Omental fat pad (tissue), 4 donors: ENCODE measurements around the gene RELCH. TPM values are rescaled to one million over a fixed set of nuclear protein-coding genes. Genes with fewer than 3 reads are reported as not detected.

Experiments used
- ATAC-seq: fragments of 150-250 bp; one replicate; pipeline ENCODE4 v1.9.1; 2016; ENCODE audit warnings: mild to moderate bottlenecking, moderate library complexity; ENCODE audit not compliant: low FRiP score
- DNase-seq: peaks from one replicate; pipeline ENCODE4 v3.0.0-alpha.2; 2019; ENCODE audit warnings: low spot score
- CTCF ChIP-seq, 3 donors: fragments of 450-650 bp; IDR thresholded peaks; one replicate each; pipeline ENCODE4 v1.5.1; 2016 to 2017; ENCODE audit warnings: antibody characterized with exemption in 3 of 3, mild to moderate bottlenecking in 3 of 3, moderate library complexity in 2 of 3
- total RNA-seq, 4 donors: library from RNA; depleted of rRNA; stranded (reverse); fragments of >200 nt; gene quantifications; one replicate each; pipeline ENCODE4 v1.1.0, GENCODE V29; 2016

The RELCH gene
- total RNA-seq, 4 donors from 2014 or later, result 21.8 to 42.7 (median 29.8) TPM

- ATAC-seq, result peak; percentile 10
- no peak for DNase-seq
- TF ChIP-seq CTCF (IDR thresholded peaks at IDR 0.05), result no peak
Measured at GRCh38 chr18:62187543-62188510, 772 bp downstream of the RELCH start.

- TF ChIP-seq CTCF (IDR thresholded peaks at IDR 0.05), result no peak
- DNase-seq (no peak), ATAC-seq (no peak)
Measured at GRCh38 chr18:62189208-62189607, 2.2 kb downstream of the RELCH start.

- TF ChIP-seq CTCF (IDR thresholded peaks at IDR 0.05), result no peak
Measured at GRCh38 chr18:62196079-62196478, 9.0 kb downstream of the RELCH start.

GRCh38 chr18:62196980-62197379 lies 9.9 kb downstream of the RELCH start:
- ATAC-seq (no peak), DNase-seq (no peak)
- no peak for TF ChIP-seq CTCF (IDR thresholded peaks at IDR 0.05)

More at GRCh38 chr18:62196079-62196478, 9.0 kb downstream of the RELCH start:
- no peak for ATAC-seq
- no peak for DNase-seq

GRCh38 chr18:62198259-62198658 lies 11.2 kb downstream of the RELCH start:
- no peak for TF ChIP-seq CTCF (IDR thresholded peaks at IDR 0.05)
- no peak for DNase-seq
- ATAC-seq, result no peak

GRCh38 chr18:62199629-62200028 lies 12.6 kb downstream of the RELCH start:
- TF ChIP-seq CTCF (IDR thresholded peaks at IDR 0.05), result no peak
- no peak for ATAC-seq
- DNase-seq, result no peak
